Stimulated activated naive CD4-positive, alpha-beta T cell treated with Interleukin-2 at 50 U/mL for 16 hours (primary cell): Measurements from ENCODE around the gene GPR55.
A peak's percentile ranks its signal among the peaks of the same experiment; 100 is the strongest.
"Not testable (repeated sequence)": the region's sequence is repeated elsewhere in the genome, so short reads cannot be mapped to it uniquely, and the experiment has no call there.

ENCODE experiments used
- DNase-seq: peaks from one replicate; lab custom pipeline; 2025; lab: John Stamatoyannopoulos, UW

Gene GPR55, protein sequence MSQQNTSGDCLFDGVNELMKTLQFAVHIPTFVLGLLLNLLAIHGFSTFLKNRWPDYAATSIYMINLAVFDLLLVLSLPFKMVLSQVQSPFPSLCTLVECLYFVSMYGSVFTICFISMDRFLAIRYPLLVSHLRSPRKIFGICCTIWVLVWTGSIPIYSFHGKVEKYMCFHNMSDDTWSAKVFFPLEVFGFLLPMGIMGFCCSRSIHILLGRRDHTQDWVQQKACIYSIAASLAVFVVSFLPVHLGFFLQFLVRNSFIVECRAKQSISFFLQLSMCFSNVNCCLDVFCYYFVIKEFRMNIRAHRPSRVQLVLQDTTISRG

DNA sequence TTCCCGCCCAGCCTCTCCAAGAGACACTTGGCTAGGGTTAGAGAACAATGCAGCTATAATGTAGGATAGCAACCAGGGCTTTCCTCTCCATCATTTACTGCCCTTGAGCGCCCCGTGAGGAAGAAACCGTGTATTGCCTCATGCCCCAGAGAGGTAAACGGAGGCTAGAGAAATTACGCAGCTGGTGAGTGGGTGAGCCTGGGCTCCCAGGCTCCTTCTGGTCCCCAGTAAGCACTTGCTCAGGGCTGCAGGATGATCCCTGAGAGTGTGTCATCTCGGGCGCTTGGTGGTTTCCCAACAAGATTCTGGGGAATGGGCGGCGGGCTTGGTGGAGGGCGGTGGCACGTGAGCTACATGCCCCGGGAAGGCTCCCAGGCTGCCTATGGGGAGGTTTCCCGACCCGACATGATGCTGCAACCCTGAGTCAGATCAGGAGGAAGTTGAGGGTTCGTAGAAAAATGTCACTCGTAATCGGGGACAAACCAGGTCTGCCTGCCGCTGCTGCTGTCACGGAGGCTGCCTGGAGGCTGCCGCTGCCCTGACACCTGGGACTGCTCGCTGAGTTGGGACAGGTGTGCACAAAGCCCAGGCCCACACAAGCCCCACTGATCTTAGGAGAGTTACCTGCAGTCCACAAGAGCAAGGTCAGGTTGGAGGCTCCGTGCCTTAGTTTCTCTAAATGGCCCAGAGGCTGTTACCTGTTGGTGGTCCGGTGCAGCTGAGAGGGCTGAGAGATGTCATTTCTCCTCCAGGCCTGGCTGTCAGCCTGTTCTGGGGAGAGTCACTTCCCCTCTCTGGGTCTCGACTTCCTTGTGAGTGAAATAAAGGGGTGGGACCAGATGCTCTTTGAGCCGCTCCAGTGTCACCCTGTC, at the start of gene GPR55:
Gene GPR55, minus strand, starts transcription at position 773 of the 872 bp plus-strand sequence. CDS start 14,280 bp downstream, outside the sequence.
- peak; percentile 81 for DNase-seq

DNA sequence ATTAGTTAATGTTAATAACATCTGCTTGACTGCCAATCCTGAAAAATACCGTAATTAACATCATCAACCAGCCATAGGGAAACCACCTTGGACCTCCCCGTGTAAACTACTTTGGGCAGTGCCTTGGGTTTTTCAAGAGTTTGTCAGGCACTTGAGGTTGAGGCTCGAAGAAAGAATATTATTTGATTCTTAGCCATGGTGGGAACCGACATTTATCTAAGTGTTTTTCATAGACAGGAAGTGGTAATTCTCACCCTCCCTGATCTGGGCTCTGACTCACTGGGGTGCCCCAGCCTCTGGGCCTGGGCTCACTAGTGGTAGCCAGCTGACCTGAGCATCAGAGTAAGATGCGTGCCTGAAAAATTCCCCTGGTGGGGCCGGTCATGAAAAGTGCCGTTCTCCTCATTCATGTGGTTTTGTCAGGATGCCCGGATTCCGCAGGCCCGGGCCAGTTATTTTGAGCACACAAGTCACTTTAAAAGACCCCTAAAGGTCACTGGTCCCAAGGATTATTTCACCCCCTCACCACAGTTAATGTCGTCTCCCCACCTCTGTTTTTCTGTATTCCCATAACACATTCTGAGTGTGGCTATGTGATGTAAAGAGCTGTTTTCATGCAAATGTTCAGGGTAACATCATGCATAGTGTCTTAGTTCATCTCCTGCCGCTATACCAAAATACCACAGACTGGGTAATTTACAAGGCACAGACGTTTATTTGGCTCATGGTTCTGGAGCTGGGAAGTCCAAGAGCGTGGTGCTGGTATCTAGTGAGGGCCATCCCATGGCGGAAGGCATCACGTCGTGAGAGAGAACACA, 49.3 kb upstream of the GPR55 start:
- DNase-seq = peak; percentile 75

DNA sequence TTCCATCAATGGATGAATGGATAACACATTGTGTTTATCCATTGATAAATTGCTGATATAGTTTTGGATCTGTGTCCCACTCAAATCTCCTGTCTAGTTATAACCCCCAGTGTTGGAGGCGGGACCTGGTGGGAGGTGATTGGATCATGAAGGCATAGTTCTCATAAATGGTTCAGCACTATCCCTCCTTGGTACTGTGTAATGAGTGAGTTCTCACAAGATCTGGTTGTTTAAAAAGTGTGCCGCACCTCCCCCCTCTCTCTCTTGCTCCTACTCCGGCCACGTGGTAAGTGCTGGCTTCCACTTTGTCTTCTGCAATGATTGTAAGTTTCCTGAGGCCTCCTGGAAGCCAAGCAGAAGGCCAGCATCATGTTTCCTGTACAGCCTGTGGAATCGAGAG, 47.0 kb upstream of the GPR55 start:
- DNase-seq = no peak

DNA sequence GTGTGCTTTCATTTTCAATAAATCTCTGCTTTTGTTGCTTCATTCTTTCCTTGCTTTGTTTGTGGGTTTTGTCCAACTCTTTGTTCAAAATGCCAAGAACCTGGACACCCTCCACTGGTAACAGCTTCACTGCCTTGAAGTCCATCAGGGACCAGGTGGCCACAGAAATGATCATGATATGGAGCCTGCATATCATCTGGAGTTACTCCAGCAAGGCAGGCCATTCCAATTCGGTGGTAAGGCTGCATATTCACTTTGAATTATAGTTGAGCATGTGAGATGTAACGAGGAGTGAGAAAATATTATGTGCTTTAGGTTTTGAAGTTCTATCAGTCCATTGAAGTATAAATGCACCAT, 44.6 kb upstream of the GPR55 start:
- DNase-seq = no peak

DNA sequence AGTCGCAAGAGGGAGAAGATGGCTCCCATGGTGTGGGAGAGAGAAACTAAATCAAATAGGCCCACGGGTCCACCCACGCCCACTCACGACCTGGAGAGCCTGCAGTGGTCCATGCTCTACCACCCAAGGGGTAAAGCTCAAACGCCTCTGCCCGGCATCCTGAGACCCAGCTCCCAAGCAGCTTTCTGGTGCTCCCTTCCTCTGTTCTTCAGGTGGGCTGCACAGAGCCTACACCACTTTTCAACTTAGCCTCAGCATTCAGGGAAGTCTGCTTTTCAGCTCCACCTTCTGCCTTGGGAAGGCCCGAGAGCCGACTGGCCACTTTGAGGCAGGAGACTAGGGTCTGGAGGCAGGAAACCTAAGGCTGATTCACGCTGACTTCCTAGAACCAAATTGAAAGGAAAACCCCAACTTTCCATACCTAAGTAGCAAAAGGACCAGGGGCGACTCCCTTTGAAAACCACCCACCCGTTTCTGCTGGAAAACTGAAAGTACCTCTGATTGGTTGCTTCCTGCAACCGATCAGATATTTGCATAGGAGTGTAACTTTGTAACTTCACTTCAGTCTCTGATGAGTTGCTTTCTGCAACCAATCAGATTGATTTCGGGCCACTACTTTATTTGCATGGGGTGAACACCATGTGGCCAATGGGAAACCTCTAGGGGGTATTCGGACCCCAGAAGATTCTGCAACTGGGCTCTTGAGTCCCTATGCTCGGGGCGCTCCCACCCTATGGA, 44.0 kb upstream of the GPR55 start:
- no peak for DNase-seq

DNA sequence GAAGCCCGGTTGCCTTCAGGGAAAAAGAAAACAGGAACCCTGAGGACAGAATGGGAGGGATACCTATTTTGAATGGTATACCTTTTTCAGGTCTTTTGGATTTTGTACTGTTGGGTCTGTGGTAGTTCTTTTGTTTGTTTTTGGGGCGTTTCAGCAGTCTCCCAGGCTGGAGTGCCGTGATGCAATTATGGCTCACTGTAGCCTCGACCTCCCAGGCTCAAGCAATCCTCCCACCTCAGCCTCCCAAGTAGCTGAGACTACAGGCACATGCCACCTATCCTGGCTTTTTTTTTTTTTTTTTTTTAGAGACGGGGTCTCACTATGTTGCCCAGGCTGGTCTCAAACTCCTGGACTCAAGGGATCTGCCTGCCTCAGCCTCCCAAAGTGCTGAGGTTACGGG, 43.3 kb upstream of the GPR55 start:
- not testable (repeated sequence) for DNase-seq

DNA sequence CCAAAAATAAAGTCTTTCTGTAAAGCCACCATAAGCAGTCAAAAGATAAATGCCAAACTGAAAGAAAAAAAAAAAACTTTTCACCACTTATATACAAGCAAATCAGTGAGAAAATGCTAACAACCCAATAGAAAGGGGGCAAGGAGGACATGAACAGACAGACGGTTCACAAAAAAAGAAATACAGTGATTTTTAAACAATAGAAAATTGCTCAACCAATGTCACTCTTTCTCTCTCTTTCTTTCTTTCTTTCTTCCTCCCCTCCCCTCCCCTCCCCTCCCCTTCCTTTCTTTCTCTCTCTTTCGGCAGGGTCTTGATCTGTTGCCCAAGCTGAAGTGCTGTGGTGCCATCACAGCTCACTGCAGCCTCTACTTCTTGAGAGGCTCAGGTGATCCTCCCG, 42.1 kb upstream of the GPR55 start:
- DNase-seq = no peak

DNA sequence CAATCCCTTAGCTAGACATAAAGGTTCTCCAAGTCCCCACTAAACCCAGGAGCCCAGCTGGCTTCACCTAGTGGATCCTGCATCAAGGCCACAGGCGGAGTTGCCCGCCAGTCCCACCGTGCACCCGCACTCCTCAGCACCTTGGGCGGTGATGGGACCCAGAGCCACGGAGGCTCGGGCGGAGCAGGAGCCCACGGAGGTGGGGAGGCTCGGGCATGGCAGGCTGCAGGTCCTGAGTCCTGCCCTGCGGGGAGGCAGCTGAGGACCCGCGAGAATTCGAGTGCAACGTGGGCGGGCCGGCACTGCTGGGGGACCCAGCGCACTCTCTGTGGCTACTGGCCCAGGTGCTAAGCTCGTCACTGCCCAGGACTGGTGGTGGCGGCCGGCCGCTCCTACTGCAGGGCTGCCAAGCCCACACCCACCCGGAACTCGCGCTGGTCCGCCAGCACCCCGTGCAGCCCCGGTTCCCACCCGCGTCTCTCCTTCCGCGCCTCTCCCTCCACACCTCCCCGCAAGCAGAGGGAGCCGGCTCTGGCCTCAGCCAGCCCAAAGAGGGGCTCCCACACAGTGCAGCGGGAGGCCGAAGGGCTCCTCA, 39.2 kb upstream of the GPR55 start:
- DNase-seq = no peak

DNA sequence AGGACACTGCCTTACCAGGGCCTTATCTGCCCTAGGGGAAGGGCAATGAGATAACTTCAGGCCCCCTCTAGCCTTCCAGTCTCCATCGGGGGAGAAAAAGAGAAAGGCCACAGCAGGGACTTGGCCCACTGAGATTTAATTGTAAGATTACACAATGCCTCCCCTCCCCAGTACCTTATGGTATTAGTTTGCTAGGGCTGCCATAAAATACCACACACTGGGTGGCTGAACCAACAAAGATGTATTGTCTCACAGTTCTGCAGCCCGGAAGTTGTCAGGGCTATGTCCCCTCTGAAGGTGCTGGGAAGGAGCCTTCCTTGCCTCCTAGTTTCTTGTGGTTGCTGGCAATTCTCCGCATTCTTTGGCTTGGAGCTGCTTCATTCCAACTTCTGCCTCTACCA, 36.0 kb upstream of the GPR55 start:
- DNase-seq = no peak

DNA sequence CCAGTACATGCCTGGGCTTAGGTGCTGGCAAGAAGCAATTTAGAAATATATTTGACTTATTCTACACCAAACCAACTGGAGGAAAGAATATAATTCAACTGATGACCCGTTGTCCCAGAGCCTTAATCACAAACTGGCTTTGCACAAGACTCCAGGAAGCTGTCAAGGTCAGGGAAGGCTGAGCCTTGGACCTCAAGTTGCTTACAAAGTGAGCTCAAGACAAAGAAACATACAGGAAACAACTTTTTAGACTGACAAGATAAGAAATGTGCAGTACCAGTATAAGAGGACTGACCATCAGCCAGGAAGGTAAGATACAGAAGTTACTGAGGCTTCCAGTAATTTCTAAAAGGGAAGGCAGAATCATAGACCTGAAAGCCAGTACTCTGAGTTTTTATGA, 35.0 kb upstream of the GPR55 start:
- no peak for DNase-seq

DNA sequence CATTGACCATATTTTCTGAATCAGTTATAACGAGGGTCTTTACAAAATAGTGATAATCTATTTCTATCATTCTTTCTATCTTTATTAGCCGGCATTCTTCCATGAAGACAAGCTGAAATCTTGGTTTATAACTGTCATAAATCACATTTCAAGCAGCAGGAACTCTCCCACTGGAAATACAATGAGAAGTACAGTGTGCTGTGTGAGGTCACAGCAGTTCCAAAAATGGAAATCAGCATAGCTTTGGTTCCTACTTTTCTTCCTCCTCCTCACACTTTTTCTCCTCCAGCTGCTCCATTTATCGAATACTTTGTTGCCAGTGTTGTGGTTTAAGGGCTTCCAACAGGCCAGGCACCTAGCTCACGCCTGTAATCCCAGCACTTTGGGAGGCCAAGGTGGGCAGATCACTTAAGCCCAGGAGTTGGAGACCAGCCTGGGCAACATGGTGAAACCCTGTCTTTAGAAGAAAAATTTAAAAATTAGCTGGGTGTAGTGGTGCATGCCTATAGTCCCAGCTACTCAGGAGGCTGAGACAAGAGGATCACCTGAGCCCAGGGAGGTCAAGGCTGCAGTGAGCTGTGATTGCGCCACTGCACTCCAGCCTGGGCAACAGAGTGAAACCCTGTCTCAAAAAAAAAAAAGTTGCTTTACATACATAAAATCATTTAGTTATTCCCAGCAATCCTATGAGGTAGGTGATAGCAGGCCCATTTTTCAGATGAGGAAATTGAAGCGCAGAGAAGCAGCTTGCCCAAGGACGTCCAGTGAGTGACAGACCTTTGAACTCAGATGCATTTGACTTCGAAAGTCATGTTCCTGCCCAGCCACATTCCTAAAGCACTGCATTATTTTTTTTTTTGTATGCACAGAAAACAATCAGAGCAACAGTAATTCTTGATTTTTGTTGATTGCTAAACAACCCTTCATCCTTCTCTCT, 34.0 kb upstream of the GPR55 start:
- DNase-seq = no peak

DNA sequence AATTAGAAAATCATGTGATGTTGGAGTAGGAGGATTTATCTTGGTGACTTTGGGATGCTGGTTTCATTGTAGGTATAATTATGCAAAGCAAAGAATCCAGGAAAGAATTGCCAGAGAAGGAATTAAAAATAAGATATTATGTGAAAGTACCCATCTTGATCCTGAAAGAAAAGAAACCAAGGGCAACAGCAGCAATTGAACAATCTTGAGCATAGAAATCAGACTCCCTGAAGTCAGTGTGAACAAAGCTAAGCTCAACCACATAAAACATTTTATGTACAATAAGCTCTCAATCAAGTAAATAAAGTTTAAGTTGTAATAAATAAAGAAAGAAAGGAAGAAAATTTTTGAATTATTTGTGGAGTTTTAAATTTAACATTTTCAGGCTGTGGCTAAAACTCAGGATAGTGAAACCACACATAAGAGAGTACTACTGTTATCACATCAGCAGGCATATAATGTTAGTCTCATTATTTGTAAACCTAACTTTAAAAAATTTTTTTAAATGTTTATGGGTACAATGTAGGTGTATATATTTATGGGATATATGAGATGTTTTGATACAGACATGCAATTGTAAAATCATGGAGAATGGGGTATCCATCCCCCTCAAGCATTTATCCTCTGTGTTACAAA, 32.8 kb upstream of the GPR55 start:
- DNase-seq = no peak

DNA sequence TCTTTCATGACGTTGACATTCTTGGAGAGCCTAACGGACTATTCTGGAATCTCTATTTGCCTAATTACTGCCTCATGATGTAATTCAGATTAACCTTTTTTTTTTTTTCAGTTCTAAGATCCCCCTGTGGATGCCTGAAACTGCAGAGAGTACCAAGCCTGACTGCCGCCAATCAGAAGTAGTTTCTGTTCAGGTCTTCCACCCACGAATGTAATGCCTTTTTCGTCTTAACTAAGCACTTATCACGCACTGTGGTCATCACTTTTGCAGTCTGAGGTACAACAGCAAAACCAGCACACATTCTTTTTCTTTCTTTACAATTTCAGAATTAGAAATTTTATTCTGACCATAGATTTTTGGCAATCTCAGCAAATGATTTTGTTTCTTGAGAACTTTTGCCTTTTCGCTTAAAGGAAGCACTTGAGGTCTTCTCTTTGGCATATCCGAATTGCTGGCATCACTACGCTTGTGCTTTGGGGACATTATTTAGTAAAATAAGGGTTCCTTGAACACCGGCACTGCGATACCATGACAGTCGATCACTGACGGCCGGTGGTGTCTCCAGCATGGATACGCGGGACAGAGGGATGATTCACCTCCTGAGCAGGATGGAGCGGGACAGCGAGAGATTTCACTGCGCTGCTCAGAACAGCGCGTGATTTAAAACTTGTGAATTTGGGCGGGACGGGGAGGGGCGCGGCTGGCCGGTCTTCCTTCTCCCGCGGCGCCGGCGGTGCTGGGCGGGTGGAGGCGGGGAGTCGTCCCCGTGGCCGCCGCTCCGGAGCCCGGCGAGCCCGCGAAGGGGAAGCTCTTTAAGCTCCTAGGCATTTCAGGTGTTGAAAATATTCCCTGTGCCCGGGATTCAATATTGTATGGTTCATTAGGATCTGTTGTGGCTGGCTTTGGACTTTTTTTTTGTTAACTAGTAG, 32.0 kb upstream of the GPR55 start:
- DNase-seq = peak; percentile 66

DNA sequence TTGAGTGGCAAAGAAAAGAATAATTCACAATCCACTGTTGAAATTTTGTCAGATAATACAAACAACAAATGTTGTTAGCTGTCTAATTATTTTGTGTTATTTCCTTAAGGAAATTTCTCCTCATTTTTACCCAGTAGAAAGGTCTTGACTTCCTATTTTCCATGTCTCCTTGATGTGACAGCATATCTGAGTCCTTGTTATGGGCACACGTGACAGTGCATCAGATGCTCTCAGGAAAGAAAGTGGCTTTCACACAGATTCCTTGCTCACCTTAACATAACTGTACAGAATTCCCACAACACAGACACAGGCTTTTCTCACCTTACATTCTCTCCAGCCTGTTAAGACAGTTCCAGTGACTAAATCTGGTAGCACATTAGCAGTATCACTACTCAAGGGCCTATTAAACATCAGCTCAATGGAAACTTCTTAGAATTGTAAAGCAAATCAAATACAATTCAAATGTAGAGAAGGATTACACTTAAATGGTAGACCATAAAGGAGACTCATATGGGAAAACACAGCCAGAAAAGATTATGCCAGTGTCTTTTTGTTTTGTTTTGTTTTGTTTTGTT, 30.2 kb upstream of the GPR55 start:
- DNase-seq = no peak

DNA sequence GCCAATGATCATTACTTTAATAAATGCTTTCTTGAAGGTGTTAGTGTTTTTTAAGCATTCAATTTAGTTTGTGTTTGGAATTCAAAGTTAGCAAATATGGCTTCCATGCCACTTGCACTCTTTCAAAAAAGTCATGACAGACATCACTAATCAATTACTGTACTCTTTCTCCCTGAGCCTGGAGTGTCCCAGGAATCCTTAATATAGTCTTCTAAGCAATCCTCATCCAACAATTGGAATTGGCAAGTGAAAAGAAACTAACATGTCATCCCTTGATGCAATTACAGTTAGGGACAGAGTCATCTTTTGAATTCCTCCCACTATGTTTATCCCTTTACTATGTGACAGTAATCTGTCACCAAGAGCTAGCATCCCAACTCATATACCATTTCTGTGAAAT, 29.7 kb upstream of the GPR55 start:
- no peak for DNase-seq

DNA sequence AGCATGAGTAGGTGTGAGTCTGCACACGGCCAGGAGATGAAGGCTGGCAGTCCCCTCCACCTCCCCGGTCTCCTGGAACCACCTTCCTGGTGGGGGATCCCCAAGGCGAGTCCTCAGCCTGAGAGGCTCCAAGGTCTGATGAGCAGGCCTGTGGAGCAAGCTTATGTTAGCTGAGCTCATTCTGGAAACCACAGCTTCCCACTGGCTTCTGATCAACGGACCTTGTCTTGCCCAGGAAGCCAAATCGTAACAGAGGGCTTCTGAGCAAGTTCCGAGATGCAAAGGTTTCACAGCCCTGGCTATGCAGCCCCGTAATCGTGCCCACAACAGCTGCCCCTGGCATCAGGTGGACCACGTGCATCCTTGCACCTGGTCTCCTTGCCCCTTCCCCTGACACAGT, 28.8 kb upstream of the GPR55 start:
- DNase-seq = no peak

DNA sequence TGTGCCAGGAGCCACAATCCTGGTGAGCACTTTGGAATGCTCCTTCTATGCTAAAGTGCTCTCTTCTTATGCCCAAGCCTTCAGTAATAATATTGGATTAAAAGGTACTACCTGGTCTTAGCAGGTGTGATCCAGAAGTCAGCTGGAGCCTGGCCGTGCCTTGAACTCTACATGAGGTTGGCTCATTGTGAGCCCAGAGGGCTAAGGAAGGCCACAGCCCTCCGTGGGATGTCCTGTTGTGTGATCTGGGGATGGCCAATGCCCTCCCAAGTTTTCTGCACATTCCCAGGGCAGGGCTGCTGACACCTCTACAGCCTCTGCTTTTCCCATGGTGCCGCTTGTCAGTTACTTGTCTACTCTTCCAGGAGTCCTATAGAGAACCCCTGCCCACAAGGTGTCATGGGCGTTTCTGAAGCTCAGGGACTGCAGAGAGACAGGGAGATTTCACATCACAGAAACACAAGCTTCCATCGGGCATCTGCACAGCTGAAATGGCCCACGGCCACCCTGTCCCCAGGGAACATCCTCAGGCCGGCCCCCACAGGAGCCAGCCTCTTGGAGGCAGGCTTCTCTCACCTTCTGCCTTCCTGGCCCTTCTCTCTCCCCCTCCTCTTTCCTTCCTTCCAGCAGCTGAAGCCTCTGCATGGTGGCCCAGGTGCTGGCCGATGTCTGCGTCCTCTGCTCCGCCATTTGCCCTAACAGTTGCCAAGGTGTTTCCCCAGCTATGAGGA, 27.3 kb upstream of the GPR55 start:
- no peak for DNase-seq

DNA sequence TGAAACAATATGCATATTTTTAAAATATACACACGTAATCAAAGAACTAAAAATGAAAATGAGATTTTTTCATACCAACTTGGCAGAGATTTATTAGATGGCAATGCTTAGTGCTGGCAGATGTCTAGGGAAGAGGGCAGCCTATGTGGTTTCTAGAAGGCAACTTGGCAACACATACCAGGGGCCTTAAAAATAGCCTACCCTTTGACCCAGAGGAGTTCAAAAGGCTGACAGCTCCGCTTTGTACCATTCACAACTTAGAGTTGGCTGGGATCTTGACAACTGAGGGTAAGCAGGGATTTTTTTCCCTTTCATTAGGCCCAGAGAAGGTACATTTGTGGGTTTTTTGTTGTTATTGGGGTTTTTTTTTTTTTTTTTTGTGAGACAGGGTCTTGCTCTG, 26.4 kb upstream of the GPR55 start:
- DNase-seq = no peak
